ENCODE measurements around the gene HDAC4. TPM values are rescaled to one million over a fixed set of nuclear protein-coding genes. Genes with fewer than 3 reads are reported as not detected.

HDAC4 gene
- total and polyA plus RNA-seq, 4 donors: 2.9 to 37.2 (median 4.4) TPM

DNA sequence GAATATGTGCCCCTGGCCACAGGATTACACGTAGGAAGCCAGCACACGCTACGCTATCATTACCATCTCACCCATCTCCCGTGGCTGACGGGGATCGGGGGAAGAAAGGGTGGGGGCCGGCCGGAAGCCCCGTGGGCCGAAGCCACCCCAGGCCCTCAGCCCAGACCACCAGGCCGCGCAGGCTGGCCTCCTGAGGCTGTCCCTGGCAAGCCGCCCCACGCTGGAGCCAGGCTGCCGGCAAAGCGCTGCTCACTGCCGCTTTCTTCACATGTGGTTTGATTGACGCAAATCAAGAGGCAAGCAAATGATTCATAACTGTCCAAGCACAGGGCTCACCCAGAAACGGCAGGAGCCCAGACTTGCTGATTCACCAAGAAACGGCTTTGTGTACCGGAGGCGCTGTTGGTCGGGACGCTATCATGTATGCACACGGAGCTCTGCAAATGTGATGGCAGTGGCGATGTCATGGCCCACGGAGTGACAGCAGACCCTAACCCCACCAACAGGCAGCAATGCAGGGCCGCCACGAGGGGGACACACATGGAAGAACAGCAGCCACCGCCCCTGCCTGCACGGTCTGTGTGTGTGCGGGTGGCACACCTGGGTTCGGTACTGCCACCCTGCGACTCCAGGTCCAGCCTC, 125.7 kb downstream of the HDAC4 start (continued):
- TF ChIP-seq, protein P1, sequence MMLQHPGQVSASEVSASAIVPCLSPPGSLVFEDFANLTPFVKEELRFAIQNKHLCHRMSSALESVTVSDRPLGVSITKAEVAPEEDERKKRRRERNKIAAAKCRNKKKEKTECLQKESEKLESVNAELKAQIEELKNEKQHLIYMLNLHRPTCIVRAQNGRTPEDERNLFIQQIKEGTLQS (IDR thresholded peaks at IDR 0.05): no peak
- TF ChIP-seq, protein P2, sequence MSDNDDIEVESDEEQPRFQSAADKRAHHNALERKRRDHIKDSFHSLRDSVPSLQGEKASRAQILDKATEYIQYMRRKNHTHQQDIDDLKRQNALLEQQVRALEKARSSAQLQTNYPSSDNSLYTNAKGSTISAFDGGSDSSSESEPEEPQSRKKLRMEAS (IDR thresholded peaks at IDR 0.05): no peak
- TF ChIP-seq YY1 (IDR thresholded peaks at IDR 0.05) (no peak), NR2F2 (IDR thresholded peaks at IDR 0.05) (no peak), TAF1 (conservative IDR thresholded peaks at IDR 0.05) (no peak), SP1 (IDR thresholded peaks at IDR 0.05) (no peak)
- TF ChIP-seq, protein P3, sequence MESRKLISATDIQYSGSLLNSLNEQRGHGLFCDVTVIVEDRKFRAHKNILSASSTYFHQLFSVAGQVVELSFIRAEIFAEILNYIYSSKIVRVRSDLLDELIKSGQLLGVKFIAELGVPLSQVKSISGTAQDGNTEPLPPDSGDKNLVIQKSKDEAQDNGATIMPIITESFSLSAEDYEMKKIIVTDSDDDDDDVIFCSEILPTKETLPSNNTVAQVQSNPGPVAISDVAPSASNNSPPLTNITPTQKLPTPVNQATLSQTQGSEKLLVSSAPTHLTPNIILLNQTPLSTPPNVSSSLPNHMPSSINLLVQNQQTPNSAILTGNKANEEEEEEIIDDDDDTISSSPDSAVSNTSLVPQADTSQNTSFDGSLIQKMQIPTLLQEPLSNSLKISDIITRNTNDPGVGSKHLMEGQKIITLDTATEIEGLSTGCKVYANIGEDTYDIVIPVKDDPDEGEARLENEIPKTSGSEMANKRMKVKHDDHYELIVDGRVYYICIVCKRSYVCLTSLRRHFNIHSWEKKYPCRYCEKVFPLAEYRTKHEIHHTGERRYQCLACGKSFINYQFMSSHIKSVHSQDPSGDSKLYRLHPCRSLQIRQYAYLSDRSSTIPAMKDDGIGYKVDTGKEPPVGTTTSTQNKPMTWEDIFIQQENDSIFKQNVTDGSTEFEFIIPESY (IDR thresholded peaks at IDR 0.05): no peak

DNA sequence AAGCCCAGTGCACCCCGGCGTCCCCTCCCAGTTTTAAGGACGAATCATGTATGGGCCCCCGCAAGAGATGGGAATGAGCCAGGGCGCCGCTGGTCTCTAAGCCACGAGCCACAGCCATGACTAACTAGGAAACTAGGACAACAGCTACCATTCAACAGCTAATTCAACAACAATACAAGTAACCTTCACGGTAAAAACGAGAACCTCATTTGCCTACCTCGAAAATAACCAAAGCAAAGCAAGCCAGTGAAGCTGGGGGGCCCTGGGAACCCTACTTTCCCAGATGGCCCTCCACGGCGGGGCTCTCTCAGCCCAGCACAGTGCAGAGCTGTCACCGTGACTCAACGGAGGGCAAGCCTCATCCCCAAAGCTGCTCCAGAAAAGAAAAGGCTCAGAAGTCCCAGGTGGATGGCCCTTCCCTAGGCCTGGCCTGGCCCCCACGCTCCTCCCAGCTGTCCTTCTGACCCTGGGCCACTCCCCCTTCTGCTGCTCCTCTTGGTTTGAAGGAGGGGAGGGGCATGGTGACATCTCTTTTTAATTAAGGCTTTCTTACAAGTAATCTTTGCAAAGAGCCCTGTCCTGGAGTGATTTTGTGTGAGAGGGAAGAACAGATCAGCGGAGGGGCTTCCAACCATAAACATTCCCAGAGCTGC, 126.3 kb downstream of the HDAC4 start:
- H3K9me3 ChIP-seq (ENCODE audit: control insufficient read depth in 4 of 4, low read length in 3 of 4): no peaks in the 10 kb centered on the region
- no peaks in the 10 kb centered on the region for H3K27me3 ChIP-seq (ENCODE audit: control insufficient read depth in 4 of 4, insufficient read depth in 4 of 4, low read length in 3 of 4)
- H3K9ac ChIP-seq (ENCODE audit: low read depth in 1 of 2, low read length in 2 of 2): no peak overlapping the region
- peaks cover 0 to 6% (median 2%) of the 10 kb centered on the region in 4 donors for H3K4me1 ChIP-seq (ENCODE audit: control insufficient read depth in 4 of 4, insufficient read depth in 4 of 4, low read length in 3 of 4)
- H3K4me3 ChIP-seq (ENCODE audit: low read depth in 1 of 3, low read length in 3 of 3): no peak overlapping the region
- TF ChIP-seq, protein P4, sequence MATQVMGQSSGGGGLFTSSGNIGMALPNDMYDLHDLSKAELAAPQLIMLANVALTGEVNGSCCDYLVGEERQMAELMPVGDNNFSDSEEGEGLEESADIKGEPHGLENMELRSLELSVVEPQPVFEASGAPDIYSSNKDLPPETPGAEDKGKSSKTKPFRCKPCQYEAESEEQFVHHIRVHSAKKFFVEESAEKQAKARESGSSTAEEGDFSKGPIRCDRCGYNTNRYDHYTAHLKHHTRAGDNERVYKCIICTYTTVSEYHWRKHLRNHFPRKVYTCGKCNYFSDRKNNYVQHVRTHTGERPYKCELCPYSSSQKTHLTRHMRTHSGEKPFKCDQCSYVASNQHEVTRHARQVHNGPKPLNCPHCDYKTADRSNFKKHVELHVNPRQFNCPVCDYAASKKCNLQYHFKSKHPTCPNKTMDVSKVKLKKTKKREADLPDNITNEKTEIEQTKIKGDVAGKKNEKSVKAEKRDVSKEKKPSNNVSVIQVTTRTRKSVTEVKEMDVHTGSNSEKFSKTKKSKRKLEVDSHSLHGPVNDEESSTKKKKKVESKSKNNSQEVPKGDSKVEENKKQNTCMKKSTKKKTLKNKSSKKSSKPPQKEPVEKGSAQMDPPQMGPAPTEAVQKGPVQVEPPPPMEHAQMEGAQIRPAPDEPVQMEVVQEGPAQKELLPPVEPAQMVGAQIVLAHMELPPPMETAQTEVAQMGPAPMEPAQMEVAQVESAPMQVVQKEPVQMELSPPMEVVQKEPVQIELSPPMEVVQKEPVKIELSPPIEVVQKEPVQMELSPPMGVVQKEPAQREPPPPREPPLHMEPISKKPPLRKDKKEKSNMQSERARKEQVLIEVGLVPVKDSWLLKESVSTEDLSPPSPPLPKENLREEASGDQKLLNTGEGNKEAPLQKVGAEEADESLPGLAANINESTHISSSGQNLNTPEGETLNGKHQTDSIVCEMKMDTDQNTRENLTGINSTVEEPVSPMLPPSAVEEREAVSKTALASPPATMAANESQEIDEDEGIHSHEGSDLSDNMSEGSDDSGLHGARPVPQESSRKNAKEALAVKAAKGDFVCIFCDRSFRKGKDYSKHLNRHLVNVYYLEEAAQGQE (IDR thresholded peaks at IDR 0.05): no peak
- TF ChIP-seq, protein P2 (IDR thresholded peaks at IDR 0.05): no peak
- no peak for TF ChIP-seq RXRA (IDR thresholded peaks at IDR 0.05)
- no peak for TF ChIP-seq GABPA (IDR thresholded peaks at IDR 0.05 in 1 of 2, conservative IDR thresholded peaks at IDR 0.05 in 1 of 2)
- no peak for TF ChIP-seq FOXA1 (IDR thresholded peaks at IDR 0.05)
- TF ChIP-seq JUND (IDR thresholded peaks at IDR 0.05): no peak
- TF ChIP-seq, protein P5, sequence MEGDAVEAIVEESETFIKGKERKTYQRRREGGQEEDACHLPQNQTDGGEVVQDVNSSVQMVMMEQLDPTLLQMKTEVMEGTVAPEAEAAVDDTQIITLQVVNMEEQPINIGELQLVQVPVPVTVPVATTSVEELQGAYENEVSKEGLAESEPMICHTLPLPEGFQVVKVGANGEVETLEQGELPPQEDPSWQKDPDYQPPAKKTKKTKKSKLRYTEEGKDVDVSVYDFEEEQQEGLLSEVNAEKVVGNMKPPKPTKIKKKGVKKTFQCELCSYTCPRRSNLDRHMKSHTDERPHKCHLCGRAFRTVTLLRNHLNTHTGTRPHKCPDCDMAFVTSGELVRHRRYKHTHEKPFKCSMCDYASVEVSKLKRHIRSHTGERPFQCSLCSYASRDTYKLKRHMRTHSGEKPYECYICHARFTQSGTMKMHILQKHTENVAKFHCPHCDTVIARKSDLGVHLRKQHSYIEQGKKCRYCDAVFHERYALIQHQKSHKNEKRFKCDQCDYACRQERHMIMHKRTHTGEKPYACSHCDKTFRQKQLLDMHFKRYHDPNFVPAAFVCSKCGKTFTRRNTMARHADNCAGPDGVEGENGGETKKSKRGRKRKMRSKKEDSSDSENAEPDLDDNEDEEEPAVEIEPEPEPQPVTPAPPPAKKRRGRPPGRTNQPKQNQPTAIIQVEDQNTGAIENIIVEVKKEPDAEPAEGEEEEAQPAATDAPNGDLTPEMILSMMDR (IDR thresholded peaks at IDR 0.05; ENCODE audit: low read depth, low read length, missing input control): no peak
- no peak for TF ChIP-seq FOXA2 (IDR thresholded peaks at IDR 0.05)
- no peak for TF ChIP-seq SP1 (IDR thresholded peaks at IDR 0.05)
- no peaks in the 10 kb centered on the region for H3K36me3 ChIP-seq (ENCODE audit: control insufficient read depth in 4 of 4, insufficient read depth in 3 of 4, low read depth in 1 of 4, low read length in 3 of 4)
- WGBS: 93% methylated on average over 16 of the region's 16 CpGs
- H3K27ac ChIP-seq (ENCODE audit: low read depth in 1 of 2, low read length in 2 of 2): no peak overlapping the region
- DNase-seq (ENCODE audit: low spot score): no peak
